Parathyroid adenoma (tissue), 2 donors: ENCODE measurements around the gene PSAT1.

Source experiments
- H2AFZ ChIP-seq: fragments of 300-600 bp; sonication (generic); one replicate; pipeline ENCODE4 v1.7.0; 2017; ENCODE audit warnings: antibody characterized with exemption, mild to moderate bottlenecking
- H3K27ac ChIP-seq: fragments of 300-600 bp; sonication (generic); one replicate; pipeline ENCODE4 v1.7.0; 2017
- H3K27me3 ChIP-seq: fragments of 300-600 bp; sonication (generic); one replicate; pipeline ENCODE4 v1.7.0; 2017; ENCODE audit warnings: low read length; ENCODE audit not compliant: control insufficient read depth, insufficient read depth
- H3K36me3 ChIP-seq: fragments of 300-600 bp; sonication (generic); one replicate; pipeline ENCODE4 v1.7.0; 2017; ENCODE audit warnings: low read length; ENCODE audit not compliant: control insufficient read depth, insufficient read depth
- H3K4me1 ChIP-seq: fragments of 300-600 bp; sonication (generic); one replicate; pipeline ENCODE4 v1.7.0; 2017; ENCODE audit warnings: control low read depth
- H3K4me2 ChIP-seq: fragments of 300-600 bp; sonication (generic); one replicate; pipeline ENCODE4 v1.7.0; 2017; ENCODE audit warnings: low read length
- H3K4me3 ChIP-seq: fragments of 300-600 bp; sonication (generic); one replicate; pipeline ENCODE4 v1.7.0; 2017; ENCODE audit warnings: low read depth, low read length
- H3K79me2 ChIP-seq: fragments of 300-600 bp; sonication (generic); one replicate; pipeline ENCODE4 v1.7.0; 2017; ENCODE audit warnings: control low read depth
- H3K9ac ChIP-seq: fragments of 300-600 bp; sonication (generic); one replicate; pipeline ENCODE4 v1.7.0; 2017; ENCODE audit warnings: mild to moderate bottlenecking
- H3K9me3 ChIP-seq: fragments of 300-600 bp; sonication (generic); one replicate; pipeline ENCODE4 v1.7.0; 2017; ENCODE audit warnings: low read length; ENCODE audit not compliant: control insufficient read depth
- TF ChIP-seq, protein P1 (sequence below): fragments of 300-600 bp; sonication (generic); IDR thresholded peaks from one replicate; pipeline ENCODE4 v1.7.0; 2017; ENCODE audit warnings: antibody characterized with exemption, mild to moderate bottlenecking
- donor health status: primary hyperparathyroidism.

The PSAT1 gene

DNA sequence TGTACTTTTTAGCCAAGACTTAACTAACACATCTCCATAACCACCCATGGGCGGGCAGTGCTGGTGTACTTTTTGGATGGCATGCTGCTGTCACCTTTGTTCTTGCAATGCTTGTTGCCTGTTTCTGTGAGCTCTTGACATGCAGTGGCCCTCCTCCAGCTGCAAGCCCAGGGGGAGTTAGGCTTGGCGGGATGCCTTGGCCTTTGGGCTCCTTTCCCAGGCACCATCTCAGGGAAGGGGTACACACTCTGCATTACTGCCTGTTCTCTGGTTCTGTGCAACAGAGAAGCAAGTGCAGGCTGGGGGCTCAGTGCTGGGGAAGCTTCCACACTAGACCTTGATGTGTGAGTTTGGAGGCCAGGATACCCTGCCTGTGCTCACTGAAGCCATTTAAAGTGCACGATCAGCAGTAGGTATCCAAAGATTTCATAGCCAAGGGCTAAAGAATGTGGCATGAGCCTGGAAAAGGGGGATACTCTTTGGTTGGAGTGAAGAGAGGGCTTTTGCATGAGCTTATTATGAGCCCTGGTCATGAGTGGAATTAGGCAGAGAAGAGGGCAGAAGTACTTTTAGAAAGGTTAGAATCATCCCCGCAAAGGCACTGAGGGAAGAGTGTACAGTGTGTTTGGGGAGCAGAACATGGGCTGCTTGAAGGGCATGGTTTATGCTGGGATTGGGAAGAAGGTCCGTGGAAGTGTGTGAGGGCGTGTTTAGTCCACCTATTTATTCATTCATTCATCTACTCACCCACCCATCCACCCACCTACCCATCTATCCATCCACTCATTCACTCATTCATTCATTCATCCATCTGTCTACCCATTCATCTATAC lies 22.5 kb downstream of the PSAT1 start:
- Histone ChIP-seq H3K27me3 (no peaks in the 10 kb centered on the region), H3K27ac (no peak overlapping the region), H3K4me3 (no peak overlapping the region), H3K4me1 (no peaks in the 10 kb centered on the region), H2AFZ (no peak overlapping the region), H3K9ac (no peak overlapping the region), H3K4me2 (no peak overlapping the region), H3K36me3 (no peaks in the 10 kb centered on the region), H3K9me3 (no peaks in the 10 kb centered on the region), H3K79me2 (no peaks in the 10 kb centered on the region)
- TF ChIP-seq, protein P1, sequence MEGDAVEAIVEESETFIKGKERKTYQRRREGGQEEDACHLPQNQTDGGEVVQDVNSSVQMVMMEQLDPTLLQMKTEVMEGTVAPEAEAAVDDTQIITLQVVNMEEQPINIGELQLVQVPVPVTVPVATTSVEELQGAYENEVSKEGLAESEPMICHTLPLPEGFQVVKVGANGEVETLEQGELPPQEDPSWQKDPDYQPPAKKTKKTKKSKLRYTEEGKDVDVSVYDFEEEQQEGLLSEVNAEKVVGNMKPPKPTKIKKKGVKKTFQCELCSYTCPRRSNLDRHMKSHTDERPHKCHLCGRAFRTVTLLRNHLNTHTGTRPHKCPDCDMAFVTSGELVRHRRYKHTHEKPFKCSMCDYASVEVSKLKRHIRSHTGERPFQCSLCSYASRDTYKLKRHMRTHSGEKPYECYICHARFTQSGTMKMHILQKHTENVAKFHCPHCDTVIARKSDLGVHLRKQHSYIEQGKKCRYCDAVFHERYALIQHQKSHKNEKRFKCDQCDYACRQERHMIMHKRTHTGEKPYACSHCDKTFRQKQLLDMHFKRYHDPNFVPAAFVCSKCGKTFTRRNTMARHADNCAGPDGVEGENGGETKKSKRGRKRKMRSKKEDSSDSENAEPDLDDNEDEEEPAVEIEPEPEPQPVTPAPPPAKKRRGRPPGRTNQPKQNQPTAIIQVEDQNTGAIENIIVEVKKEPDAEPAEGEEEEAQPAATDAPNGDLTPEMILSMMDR = no peak

GRCh38 chr9:78320030-78320693 lies 23.2 kb downstream of the PSAT1 start:
- no peak overlapping the region for H2AFZ ChIP-seq
- no peak overlapping the region for H3K4me2 ChIP-seq
- H3K4me3 ChIP-seq = no peak overlapping the region
- TF ChIP-seq, protein P1 = no peak
- no peaks in the 10 kb centered on the region for H3K27me3 ChIP-seq
- H3K79me2 ChIP-seq = no peaks in the 10 kb centered on the region
- H3K9ac ChIP-seq = no peak overlapping the region
- no peaks in the 10 kb centered on the region for H3K9me3 ChIP-seq
- H3K27ac ChIP-seq = no peak overlapping the region
- H3K4me1 ChIP-seq = no peaks in the 10 kb centered on the region
- H3K36me3 ChIP-seq = no peaks in the 10 kb centered on the region

GRCh38 chr9:78320875-78321496 lies 24.1 kb downstream of the PSAT1 start:
- Histone ChIP-seq H3K36me3 (no peaks in the 10 kb centered on the region), H3K9ac (no peak overlapping the region), H3K4me2 (no peak overlapping the region), H3K4me3 (no peak overlapping the region), H3K27ac (no peak overlapping the region), H3K27me3 (no peaks in the 10 kb centered on the region), H3K9me3 (no peaks in the 10 kb centered on the region), H3K79me2 (no peaks in the 10 kb centered on the region), H3K4me1 (no peaks in the 10 kb centered on the region), H2AFZ (no peak overlapping the region)
- TF ChIP-seq, protein P1 = no peak

- Histone ChIP-seq H3K4me1 (no peaks in the 10 kb centered on the region), H3K27me3 (no peaks in the 10 kb centered on the region), H3K36me3 (no peaks in the 10 kb centered on the region), H3K9ac (no peak overlapping the region), H3K4me2 (no peak overlapping the region), H2AFZ (no peak overlapping the region), H3K9me3 (no peaks in the 10 kb centered on the region), H3K4me3 (no peak overlapping the region), H3K27ac (no peak overlapping the region), H3K79me2 (no peaks in the 10 kb centered on the region)
- TF ChIP-seq, protein P1 = no peak
Observed at GRCh38 chr9:78321505-78321904, 24.6 kb downstream of the PSAT1 start.
